DOHH2 (cell line): Measurements from ENCODE around the gene CYCS.

Experiments used
- H3F3A ChIP-seq: fragments of 200-600 bp; sonication (generic), shearing (Covaris generic); 2 replicates; pipeline ENCODE4 v1.6.0; 2016; ENCODE audit warnings: antibody characterized with exemption, mild to moderate bottlenecking; ENCODE audit not compliant: control insufficient read depth, insufficient read depth
- H3K27ac ChIP-seq: fragments of 200-600 bp; sonication (generic); 2 replicates; pipeline ENCODE4 v1.5.1; 2014; ENCODE audit warnings: low read depth, mild to moderate bottlenecking, low read length, moderate library complexity
- H3K27me3 ChIP-seq: fragments of 200-600 bp; sonication (generic); 2 replicates; pipeline ENCODE4 v1.6.1; 2014; ENCODE audit warnings: mild to moderate bottlenecking, low read length, mixed read lengths; ENCODE audit not compliant: control insufficient read depth
- H3K36me3 ChIP-seq: fragments of 200-600 bp; sonication (generic); 2 replicates; pipeline ENCODE4 v1.6.1; 2014; ENCODE audit warnings: mild to moderate bottlenecking, low read length, moderate library complexity, mixed read lengths; ENCODE audit not compliant: control insufficient read depth
- H3K4me1 ChIP-seq: fragments of 200-600 bp; sonication (generic); 2 replicates; pipeline ENCODE4 v1.6.1; 2014; ENCODE audit warnings: mild to moderate bottlenecking, low read length, mixed read lengths; ENCODE audit not compliant: control insufficient read depth
- H3K4me2 ChIP-seq: fragments of 200-600 bp; sonication (generic); 2 replicates; pipeline ENCODE4 v1.6.0; 2014; ENCODE audit warnings: mild to moderate bottlenecking, low read length, moderate library complexity
- H3K4me3 ChIP-seq: fragments of 200-600 bp; sonication (generic); 2 replicates; pipeline ENCODE4 v1.5.1; 2014; ENCODE audit warnings: mild to moderate bottlenecking, low read length, mixed read lengths
- H3K79me2 ChIP-seq: fragments of 200-600 bp; sonication (generic); 2 replicates; pipeline ENCODE4 v1.6.1; 2014; ENCODE audit warnings: mild to moderate bottlenecking, low read length, mixed read lengths; ENCODE audit not compliant: control insufficient read depth
- H3K9me2 ChIP-seq: fragments of 200-600 bp; sonication (generic); replicated peaks from 2 replicates; pipeline ENCODE4 v1.6.1; 2014; ENCODE audit warnings: mild to moderate bottlenecking, low read length, mixed read lengths; ENCODE audit not compliant: control insufficient read depth
- H3K9me3 ChIP-seq: fragments of 200-600 bp; sonication (generic); 2 replicates; pipeline ENCODE4 v1.6.1; 2014; ENCODE audit warnings: antibody characterized with exemption, low read length, mixed read lengths; ENCODE audit not compliant: control insufficient read depth, insufficient read depth
- H4K20me1 ChIP-seq: fragments of 200-600 bp; sonication (generic); 2 replicates; pipeline ENCODE4 v1.6.0; 2014; ENCODE audit warnings: low read depth, mild to moderate bottlenecking, antibody characterized with exemption, low read length, moderate library complexity; ENCODE audit not compliant: control insufficient read depth, insufficient read depth
- CTCF ChIP-seq: fragments of 200-600 bp; sonication (generic); IDR thresholded peaks from one replicate; pipeline ENCODE4 v1.5.1; 2014; ENCODE audit warnings: antibody characterized with exemption, mild to moderate bottlenecking, low read depth, low read length; ENCODE audit not compliant: poor library complexity, severe bottlenecking
- EZH2phosphoT487 ChIP-seq: fragments of 200-600 bp; sonication (generic); IDR thresholded peaks from 2 replicates; pipeline ENCODE4 v1.6.1; 2017; ENCODE audit warnings: borderline replicate concordance, mild to moderate bottlenecking, antibody characterized with exemption, low read length, moderate library complexity, mixed read lengths

Gene CYCS

GRCh38 chr7:25125137-25125946 is at the start of gene CYCS:
CYCS (minus strand) TSS chr7:25125260; CDS start chr7:25124119, 1,141 bp downstream.
- peak within 1 kb of the TSS; percentile 50 for H3K27ac ChIP-seq
- peaks cover 45% of the 10 kb centered on the region for H3K36me3 ChIP-seq
- peaks cover 41% of the 10 kb centered on the region for H3K4me1 ChIP-seq
- no peaks in the 10 kb centered on the region for H3K9me3 ChIP-seq
- peaks cover 50% of the 10 kb centered on the region for H3K79me2 ChIP-seq
- no peaks in the 10 kb centered on the region for H3K27me3 ChIP-seq
- peaks cover 33% of the 10 kb centered on the region for H3F3A ChIP-seq
- H3K9me2 ChIP-seq, result no peaks in the 10 kb centered on the region
- H4K20me1 ChIP-seq, result peaks cover 34% of the 10 kb centered on the region
- peak within 1 kb of the TSS; percentile 91 for H3K4me3 ChIP-seq
- peak within 1 kb of the TSS; percentile 81 for H3K4me2 ChIP-seq
- TF ChIP-seq EZH2phosphoT487 (no peak), CTCF (no peak)

GRCh38 chr7:25173184-25173583 is 48.1 kb upstream of the CYCS start:
- H3K27me3 ChIP-seq, result no peaks in the 10 kb centered on the region
- H3F3A ChIP-seq, result no peaks in the 10 kb centered on the region
- no peak overlapping the region for H3K4me2 ChIP-seq
- TF ChIP-seq EZH2phosphoT487 (no peak), CTCF (no peak)
- H3K79me2 ChIP-seq, result no peaks in the 10 kb centered on the region
- no peaks in the 10 kb centered on the region for H3K9me2 ChIP-seq
- no peak overlapping the region for H3K4me3 ChIP-seq
- no peak overlapping the region for H3K27ac ChIP-seq
- no peaks in the 10 kb centered on the region for H3K9me3 ChIP-seq
- no peaks in the 10 kb centered on the region; the same call in 1 of the 2 replicates for H3K36me3 ChIP-seq
- no peaks in the 10 kb centered on the region for H4K20me1 ChIP-seq
- H3K4me1 ChIP-seq, result no peaks in the 10 kb centered on the region

- H4K20me1 ChIP-seq, result no peaks in the 10 kb centered on the region
- no peak overlapping the region for H3K4me3 ChIP-seq
- H3K36me3 ChIP-seq, result no peaks in the 10 kb centered on the region; the same call in 1 of the 2 replicates
- H3K9me3 ChIP-seq, result no peaks in the 10 kb centered on the region
- no peak overlapping the region for H3K4me2 ChIP-seq
- H3K27me3 ChIP-seq, result no peaks in the 10 kb centered on the region
- H3K79me2 ChIP-seq, result no peaks in the 10 kb centered on the region
- no peaks in the 10 kb centered on the region for H3F3A ChIP-seq
- TF ChIP-seq CTCF (no peak), EZH2phosphoT487 (no peak)
- H3K4me1 ChIP-seq, result no peaks in the 10 kb centered on the region
- H3K27ac ChIP-seq, result no peak overlapping the region
- H3K9me2 ChIP-seq, result no peaks in the 10 kb centered on the region
Observed at GRCh38 chr7:25171516-25171915, 46.5 kb upstream of the CYCS start.
